Measurements from ENCODE around the gene SPIN1. TPM values are rescaled to one million over a fixed set of nuclear protein-coding genes. Genes with fewer than 3 reads are reported as not detected.

Gene SPIN1
- total and polyA plus RNA-seq, 2 of the 8 experiments (the other 6 are each of a cell fraction or from before 2014, with no cell fraction given), result 69.9 to 139 TPM

DNA sequence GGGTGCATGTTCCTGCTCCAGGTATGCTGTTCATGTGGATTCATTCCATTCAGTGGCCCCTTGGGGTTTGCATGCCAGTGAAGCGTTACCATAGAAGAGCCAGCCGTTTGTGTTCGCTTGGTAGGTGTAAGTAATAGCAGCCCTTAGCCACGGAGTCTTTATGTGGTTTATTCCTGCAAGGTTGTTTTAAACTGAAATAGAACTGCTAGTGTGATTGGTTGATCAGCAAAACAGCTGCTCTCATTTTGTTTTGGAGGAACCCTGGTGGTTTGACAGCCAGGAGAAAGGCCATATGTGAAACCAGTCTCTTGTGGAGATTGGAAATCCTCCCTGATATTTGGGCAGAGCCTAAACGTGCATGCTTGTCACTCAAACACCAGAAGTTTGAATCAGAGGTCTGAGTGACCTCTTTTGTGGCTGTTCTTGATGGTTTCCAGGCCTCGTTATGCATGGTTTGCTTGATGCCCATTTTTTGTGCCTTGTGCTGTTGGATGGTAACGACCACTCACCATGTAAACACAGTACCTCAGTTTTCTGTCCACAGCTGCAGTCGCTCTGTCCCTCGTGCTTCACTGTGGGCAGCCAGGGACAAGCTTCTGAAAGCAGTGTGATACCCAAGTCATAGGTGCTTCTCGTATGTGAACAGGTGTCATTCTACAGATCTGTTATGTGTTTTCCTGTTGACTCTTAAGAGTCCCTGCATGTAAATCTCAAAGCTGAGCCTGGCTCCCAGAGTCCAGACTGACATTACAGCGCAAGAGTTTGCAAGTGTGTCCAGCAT is 88.4 kb downstream of the SPIN1 start:
- H3K9me3 ChIP-seq (ENCODE audit: insufficient read depth in 2 of 2, low read depth in 1 of 2, low read length in 1 of 2), result no peaks in the 10 kb centered on the region; a peak in 1 of 4 replicates
- H2AK5ac ChIP-seq (ENCODE audit: low read depth, low read length), result no peak overlapping the region
- H3K36me3 ChIP-seq (ENCODE audit: control insufficient read depth in 2 of 4, insufficient read depth in 4 of 4, low read length in 3 of 4), result peaks cover 0 to 18% (median 11%) of the 10 kb centered on the region in 4 experiments; a peak in 5 of 8 replicates
- ChIA-PET POLR2A (ENCODE audit: partially characterized antibody) (no interaction called here), CTCF (ENCODE audit: partially characterized antibody) (interaction anchor here (0.6 to 1.1 kb wide), 4 partner anchors 24 to 297 kb away, joined by 3 read pairs; no protein-coding TSS in a partner anchor)
- H3K4ac ChIP-seq (replicated peaks; ENCODE audit: insufficient read length, low read depth, low read length), result no peak overlapping the region
- H3K79me2 ChIP-seq (ENCODE audit: control insufficient read depth in 1 of 2, insufficient read depth in 2 of 2, low read length in 2 of 2), result peaks cover 0 to 13% of the 10 kb centered on the region in 2 experiments; a peak in 1 of 4 replicates
- H3K23me2 ChIP-seq (ENCODE audit: low read depth, low read length), result no peaks in the 10 kb centered on the region
- H2AFZ ChIP-seq (ENCODE audit: low read length), result no peak overlapping the region
- H2BK12ac ChIP-seq (ENCODE audit: low read depth, low read length), result no peak overlapping the region
- WGBS, 2 experiments (ENCODE audit: extremely low coverage in 1 of 2, insufficient coverage in 1 of 2, insufficient read length in 1 of 2, insufficient replicate concordance in 2 of 2, low coverage in 1 of 2, low lambda C conversion rate in 2 of 2, missing lambda C conversion rate in 1 of 2), result 88% methylated on average over 11 of the region's 11 CpGs; no CpG with 5 or more reads in 1 of the 2 experiments
- no peak overlapping the region for H3K4me3 ChIP-seq (ENCODE audit: extremely low read depth in 1 of 4, insufficient read depth in 2 of 4, low read depth in 3 of 4, low read length in 4 of 4)
- H2BK15ac ChIP-seq (ENCODE audit: low read length), result no peak overlapping the region
- no peak overlapping the region for H4K5ac ChIP-seq (ENCODE audit: insufficient read length, low read depth, low read length)
- H2BK5ac ChIP-seq (ENCODE audit: low read depth, low read length), result no peak overlapping the region
- no peak overlapping the region for H2BK20ac ChIP-seq (ENCODE audit: low read length)
- FAIRE-seq (peak; percentile 28), DNase-seq (ENCODE audit: low read depth in 1 of 2, low spot score in 2 of 2) (no peak)
- no peak overlapping the region for H3K18ac ChIP-seq (ENCODE audit: extremely low read depth, low read length)
- no peak overlapping the region for H3K56ac ChIP-seq (replicated peaks; ENCODE audit: insufficient read length, low read depth, low read length)
- H3K27me3 ChIP-seq (replicated peaks in 1 of 4; ENCODE audit: control insufficient read depth in 3 of 4, extremely low read depth in 1 of 4, insufficient read depth in 3 of 4, low read length in 3 of 4), result no peaks in the 10 kb centered on the region
- no peak overlapping the region for H3K14ac ChIP-seq (ENCODE audit: insufficient read length)
- H3K4me2 ChIP-seq (ENCODE audit: insufficient read depth in 1 of 2, low read depth in 2 of 2, low read length in 2 of 2), result no peak overlapping the region
- peaks cover 5% of the 10 kb centered on the region; the same call in 1 of the 2 replicates for H3K79me1 ChIP-seq (ENCODE audit: low read depth, low read length)
- H4K20me1 ChIP-seq (replicated peaks in 1 of 2; ENCODE audit: control insufficient read depth in 1 of 2, insufficient read depth in 2 of 2, low read length in 2 of 2), result peaks cover 0 to 2% of the 10 kb centered on the region in 2 experiments
- no peaks in the 10 kb centered on the region; a peak in 1 of 7 replicates for H3K4me1 ChIP-seq (replicated peaks in 1 of 4; ENCODE audit: control insufficient read depth in 3 of 4, insufficient read depth in 4 of 4, low read length in 3 of 4)
- no peak overlapping the region for H4K8ac ChIP-seq (ENCODE audit: extremely low read depth, insufficient read depth, low read length)
- H3K27ac ChIP-seq (ENCODE audit: low read depth, low read length), result no peak overlapping the region
- no peak overlapping the region for H3K9ac ChIP-seq (replicated peaks in 1 of 4; ENCODE audit: extremely low read depth in 1 of 4, low read depth in 3 of 4, low read length in 3 of 4)
- no peak overlapping the region for H2BK120ac ChIP-seq (replicated peaks; ENCODE audit: low read depth, low read length)
- H4K91ac ChIP-seq (replicated peaks; ENCODE audit: insufficient read length, low read length), result no peak overlapping the region
- H3K23ac ChIP-seq (ENCODE audit: insufficient read length), result no peak overlapping the region
- TF ChIP-seq TBP (IDR thresholded peaks at IDR 0.05; ENCODE audit: low read depth, low read length) (no peak), CBX5 (IDR thresholded peaks at IDR 0.05; ENCODE audit: low read depth, low read length) (no peak), SP1 (IDR thresholded peaks at IDR 0.05; ENCODE audit: low read depth, low read length) (no peak), CREB1 (IDR thresholded peaks at IDR 0.05) (no peak), RBBP5 (IDR thresholded peaks at IDR 0.05; ENCODE audit: borderline replicate concordance, low read depth, low read length) (no peak), TAF7 (optimal IDR thresholded peaks at IDR 0.05; ENCODE audit: borderline replicate concordance, low read depth, low read length) (no peak), CTBP2 (IDR thresholded peaks at IDR 0.05; ENCODE audit: borderline replicate concordance, insufficient read depth, insufficient read length, low read length) (no peak), RAD21 (IDR thresholded peaks at IDR 0.05 in 1 of 2, conservative IDR thresholded peaks at IDR 0.05 in 1 of 2; ENCODE audit: low read depth in 2 of 2, low read length in 2 of 2) (no peak), JUN (IDR thresholded peaks at IDR 0.05; ENCODE audit: low read depth, low read length) (no peak)
- TF ChIP-seq, protein P1, sequence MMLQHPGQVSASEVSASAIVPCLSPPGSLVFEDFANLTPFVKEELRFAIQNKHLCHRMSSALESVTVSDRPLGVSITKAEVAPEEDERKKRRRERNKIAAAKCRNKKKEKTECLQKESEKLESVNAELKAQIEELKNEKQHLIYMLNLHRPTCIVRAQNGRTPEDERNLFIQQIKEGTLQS (IDR thresholded peaks at IDR 0.05; ENCODE audit: insufficient read depth, low read depth, low read length), result no peak
- TF ChIP-seq, protein P2, sequence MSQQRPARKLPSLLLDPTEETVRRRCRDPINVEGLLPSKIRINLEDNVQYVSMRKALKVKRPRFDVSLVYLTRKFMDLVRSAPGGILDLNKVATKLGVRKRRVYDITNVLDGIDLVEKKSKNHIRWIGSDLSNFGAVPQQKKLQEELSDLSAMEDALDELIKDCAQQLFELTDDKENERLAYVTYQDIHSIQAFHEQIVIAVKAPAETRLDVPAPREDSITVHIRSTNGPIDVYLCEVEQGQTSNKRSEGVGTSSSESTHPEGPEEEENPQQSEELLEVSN (IDR thresholded peaks at IDR 0.05), result no peak
